NCI-H526 treated with DMSO at 0.1 percent for 48 hours (cell line): ENCODE results near the gene TRAF6.
A peak's percentile ranks its signal among the peaks of the same experiment; 100 is the strongest.
"Not testable (repeated sequence)": the region's sequence is repeated elsewhere in the genome, so short reads cannot be mapped to it uniquely, and the experiment has no call there.

Experiments
- DNase-seq: peaks from one replicate; lab custom pipeline; 2025; lab: John Stamatoyannopoulos, UW

Gene TRAF6, protein sequence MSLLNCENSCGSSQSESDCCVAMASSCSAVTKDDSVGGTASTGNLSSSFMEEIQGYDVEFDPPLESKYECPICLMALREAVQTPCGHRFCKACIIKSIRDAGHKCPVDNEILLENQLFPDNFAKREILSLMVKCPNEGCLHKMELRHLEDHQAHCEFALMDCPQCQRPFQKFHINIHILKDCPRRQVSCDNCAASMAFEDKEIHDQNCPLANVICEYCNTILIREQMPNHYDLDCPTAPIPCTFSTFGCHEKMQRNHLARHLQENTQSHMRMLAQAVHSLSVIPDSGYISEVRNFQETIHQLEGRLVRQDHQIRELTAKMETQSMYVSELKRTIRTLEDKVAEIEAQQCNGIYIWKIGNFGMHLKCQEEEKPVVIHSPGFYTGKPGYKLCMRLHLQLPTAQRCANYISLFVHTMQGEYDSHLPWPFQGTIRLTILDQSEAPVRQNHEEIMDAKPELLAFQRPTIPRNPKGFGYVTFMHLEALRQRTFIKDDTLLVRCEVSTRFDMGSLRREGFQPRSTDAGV

DNA sequence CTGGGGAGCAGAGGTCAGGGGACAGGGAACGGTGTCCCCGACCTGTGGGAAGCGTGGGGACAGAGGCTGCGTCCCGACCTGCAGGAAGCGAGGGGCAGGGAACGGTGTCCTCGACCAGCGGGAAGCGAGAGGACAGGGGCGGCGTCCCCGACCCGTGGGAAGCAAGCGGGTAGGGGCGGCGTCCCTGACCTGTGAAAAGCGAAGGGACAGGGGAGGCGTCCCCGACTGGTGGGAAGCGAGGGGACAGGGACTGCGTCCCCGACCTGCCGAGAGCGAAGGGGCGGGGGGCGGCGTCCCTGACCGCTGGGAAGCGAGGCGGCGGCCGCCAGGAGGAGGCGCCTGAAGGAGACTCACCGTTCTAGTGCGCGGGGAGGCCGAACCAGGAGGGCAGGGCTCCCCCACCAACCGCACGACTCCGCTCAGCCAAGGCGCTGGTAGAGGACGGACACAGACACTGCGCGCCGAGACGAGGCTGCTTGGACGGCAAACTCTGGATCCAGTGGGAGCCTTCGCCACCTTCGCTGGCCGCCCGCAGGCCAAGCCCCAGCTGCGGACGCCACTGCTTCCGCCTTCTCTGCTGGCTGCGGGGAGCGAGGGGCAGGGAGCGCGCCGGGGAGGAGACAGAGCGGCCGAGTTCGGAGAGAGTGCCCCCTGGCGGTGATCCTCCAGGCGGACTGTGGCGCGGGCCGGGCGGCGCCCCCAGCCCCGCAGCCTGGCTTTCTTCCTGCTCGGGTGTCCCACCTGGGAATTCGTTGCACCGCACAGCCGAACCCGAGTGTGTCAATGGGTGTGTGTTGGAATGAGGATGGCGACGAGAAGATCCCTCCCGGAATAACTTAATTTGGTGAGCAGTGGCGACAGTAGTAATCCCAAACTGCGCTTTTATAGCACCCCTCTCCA, at the start of gene TRAF6:
Gene TRAF6, minus strand, starts transcription at position 579 of the 900 bp plus-strand sequence. CDS start 8,757 bp downstream, outside the sequence.
- peak; percentile 76 for DNase-seq

GRCh38 chr11:36558571-36559413, 48.7 kb upstream of the TRAF6 start:
- DNase-seq, result no peak

DNA sequence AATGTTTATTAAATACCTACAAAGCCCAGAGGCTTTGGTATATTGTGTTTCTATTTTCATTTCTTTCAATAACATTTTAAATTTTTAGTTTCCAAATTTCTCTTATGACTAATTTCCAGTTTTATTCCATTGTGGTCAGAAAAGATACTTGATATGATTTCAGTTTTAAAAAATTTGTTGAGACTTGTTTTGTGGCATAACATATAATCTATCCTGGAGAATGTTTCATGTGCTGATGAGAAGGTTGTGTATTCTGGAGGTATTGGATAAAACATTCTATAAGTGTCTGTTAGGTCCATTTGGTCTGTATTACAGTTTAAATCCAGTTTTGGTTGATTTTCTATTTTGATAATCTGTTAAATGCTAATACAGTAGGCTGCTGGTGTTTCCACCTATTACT, 47.9 kb upstream of the TRAF6 start:
- no peak for DNase-seq

- DNase-seq, result not testable (repeated sequence)
These were observed 47.3 kb upstream of the TRAF6 start for GRCh38 chr11:36557390-36557789.

GRCh38 chr11:36550385-36551115, 40.5 kb upstream of the TRAF6 start:
- DNase-seq, result no peak

GRCh38 chr11:36540998-36541397, 30.9 kb upstream of the TRAF6 start:
- DNase-seq, result peak; percentile 15

GRCh38 chr11:36534276-36534840, 24.3 kb upstream of the TRAF6 start:
- no peak for DNase-seq

DNA sequence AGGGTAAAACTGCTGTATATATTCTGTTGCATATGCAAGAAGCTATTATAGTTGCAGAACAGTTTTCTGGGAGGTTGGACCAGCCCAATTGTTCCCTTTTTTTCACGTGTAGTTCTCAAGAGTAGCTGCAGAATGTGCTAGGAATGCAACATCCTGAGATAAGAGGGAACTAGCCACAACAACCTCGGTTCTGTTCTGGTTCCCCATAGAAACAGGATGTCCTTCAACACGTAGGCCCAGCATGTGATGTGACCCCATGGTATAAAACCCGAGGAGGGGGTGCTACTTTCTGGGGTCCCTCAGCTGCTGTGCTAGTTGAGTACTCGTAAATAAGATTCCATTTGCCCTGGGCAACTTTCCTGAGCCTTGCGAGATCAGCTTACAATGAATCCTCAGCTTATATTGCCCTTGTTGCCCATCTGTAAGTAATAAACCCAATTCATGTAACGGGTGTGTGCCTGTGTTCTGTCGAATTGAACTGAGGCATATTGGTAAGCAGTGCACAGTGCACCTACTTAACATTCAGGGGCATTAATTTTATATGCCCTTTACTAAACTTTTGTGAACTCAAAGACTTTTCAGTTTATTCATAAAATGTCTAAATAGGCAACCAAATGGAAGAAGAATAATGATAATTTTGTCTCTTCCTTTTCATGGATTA, 23.0 kb upstream of the TRAF6 start:
- DNase-seq, result no peak

GRCh38 chr11:36530840-36531239, 20.8 kb upstream of the TRAF6 start:
- no peak for DNase-seq

- DNase-seq, result no peak
These were observed 3.9 kb upstream of the TRAF6 start for GRCh38 chr11:36513965-36514364.

DNA sequence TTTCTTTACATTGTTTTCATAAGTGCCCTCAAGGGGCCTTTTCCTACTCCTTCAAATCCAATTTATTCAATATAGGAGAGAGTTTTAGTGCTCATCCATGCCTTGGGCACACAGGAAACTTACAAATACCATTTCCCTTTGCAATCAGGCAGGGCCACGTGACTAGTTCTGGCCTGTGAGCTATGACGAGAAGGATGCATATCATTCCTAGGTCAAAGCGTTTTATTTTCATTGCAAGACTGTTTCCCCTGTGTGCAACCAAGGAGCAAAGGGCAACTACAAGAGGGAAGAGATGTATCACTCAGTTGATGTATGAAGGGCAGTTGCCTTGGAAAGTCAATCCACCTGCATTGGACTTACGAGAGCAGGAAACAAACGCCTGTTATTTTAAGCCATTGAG, 1.9 kb upstream of the TRAF6 start:
- no peak for DNase-seq

DNA sequence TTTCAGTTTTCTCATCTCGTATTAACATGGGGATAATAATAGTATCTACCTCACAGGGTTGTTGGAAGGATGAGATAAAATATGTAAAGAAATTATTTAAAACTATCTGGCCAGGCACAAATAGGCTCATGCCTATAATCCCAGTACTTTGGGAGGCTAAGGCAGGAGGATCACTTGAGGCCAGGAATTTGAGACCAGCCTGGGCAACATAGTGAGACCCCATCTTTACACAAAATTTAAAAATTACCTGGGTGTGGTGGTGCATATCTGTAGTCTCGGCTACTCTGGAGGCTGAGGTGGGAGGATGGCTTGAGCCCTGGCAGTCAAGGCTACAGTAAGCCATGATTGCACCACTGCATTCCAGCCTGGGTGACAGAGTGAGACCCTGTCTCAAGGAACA, 990 bp upstream of the TRAF6 start:
- DNase-seq, result not testable (repeated sequence)

GRCh38 chr11:36510594-36510942, 496 bp upstream of the TRAF6 start:
- DNase-seq, result no peak

DNA sequence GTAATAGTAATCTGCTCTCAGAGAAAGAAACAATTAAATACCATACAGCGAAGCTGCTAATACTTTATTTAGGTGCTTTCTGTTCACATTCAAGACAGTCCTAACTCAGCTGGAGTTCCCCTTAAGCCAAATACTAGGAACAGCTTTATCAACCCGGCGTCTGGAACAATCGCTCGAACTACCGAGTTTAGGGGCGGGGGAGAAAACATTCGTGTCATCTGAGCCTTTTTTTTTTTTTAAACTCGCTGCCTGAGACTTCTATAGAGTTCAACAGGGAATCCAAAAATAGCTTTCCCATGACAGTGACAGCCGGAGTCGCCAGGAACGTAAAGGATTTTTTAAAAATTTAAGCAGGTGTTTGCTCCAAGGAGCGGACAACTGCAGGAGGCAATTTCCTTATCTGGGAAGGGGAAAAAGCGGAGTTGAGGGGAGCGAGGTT, 852 bp downstream of the TRAF6 start:
- DNase-seq, result no peak

- no peak for DNase-seq
These were observed 1.3 kb downstream of the TRAF6 start for GRCh38 chr11:36508743-36509142.

DNA sequence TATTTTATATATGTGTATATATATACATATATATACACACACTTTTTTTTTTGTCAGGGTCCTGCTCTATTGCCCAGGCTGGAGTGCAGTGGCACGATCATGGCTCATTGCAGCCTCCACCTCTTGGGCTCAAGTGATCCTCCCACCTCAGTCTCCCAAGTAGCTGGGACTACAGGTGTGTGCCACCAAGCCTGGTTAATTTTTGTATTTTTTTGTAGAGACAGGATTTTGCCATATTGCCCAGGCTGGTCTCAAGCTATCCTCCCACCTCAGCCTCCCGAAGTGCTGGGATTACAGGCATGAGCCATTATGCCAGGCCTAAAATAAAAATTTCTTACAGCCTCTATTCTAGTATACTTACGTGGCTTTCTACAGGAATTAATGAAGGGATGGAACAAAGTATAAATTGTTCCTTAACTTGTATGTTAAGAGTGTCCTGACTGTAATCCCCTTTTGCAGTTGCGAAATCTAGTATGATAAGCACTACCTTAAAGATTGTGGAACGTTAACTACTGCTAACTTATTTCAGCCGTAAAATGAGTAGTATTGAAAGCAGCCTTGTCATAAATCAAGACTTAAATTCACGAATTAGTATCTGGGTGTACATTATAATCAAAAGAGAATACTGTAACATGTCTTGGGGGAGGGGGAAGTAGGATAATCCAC, 2.1 kb downstream of the TRAF6 start:
- no peak for DNase-seq

DNA sequence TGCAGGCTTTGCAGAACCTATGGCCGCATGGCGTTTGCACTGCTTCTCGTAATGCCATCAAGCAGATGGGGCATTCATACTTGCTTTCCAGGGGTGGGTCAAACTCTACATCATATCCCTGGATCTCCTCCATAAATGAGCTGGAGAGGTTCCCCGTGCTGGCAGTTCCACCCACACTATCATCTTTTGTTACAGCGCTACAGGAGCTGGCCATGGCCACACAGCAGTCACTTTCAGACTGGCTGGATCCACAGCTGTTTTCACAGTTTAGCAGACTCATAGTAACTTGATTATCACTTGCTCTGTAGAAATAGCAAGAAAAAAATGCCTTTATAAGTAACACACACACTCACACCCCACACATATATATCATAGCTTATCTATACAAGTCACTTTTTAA, 8.8 kb downstream of the TRAF6 start:
- DNase-seq, result no peak

DNA sequence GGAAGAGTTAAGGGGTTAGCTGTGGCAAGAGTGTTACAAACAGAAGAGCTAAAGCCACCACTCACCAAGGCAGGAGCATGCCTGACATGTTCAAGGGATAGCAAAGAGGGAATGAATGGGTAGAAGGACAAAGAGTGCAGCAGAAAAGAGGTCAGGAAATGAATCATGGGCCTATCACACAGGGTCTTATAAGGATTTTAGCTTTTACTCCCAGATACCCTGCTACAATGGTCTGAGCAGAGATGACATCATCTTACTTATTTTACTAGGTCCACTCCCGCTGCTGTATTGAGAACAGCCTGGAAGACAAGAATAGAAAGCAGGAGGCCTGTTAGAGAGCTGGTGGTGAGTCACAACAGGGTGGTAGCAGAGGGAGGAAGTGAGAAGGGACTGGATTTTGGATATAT, 9.8 kb downstream of the TRAF6 start:
- no peak for DNase-seq

DNA sequence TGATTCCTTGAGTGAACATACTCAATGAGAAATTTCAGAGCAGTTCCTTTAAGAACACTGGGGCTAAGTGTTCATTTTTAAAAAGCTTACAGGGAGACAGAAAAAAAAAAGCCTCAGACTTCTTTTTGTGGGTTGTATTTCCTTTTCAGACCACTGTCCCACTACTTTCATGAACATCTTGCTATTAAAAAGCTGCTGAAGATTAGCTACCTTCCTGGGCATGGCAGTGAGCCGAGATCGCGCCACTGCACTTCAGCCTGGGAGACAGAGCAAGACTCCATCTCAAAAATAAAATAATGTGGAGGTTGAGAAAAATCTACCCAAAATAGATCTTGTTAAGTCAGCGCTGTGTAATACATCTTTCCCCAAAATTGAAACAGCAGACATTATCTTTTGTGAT, 10.8 kb downstream of the TRAF6 start:
- DNase-seq, result no peak

GRCh38 chr11:36498721-36499120, 11.4 kb downstream of the TRAF6 start:
- DNase-seq, result no peak
